IMR-90 (cell line): ENCODE results near the gene CNGB1. TPM values are rescaled to one million over a fixed set of nuclear protein-coding genes. Genes with fewer than 3 reads are reported as not detected.

Experiments
- ATAC-seq: fragments of 200-7000 bp; cut with Tn5 transposase; 2 replicates; pipeline ENCODE4 v1.9.1; 2020; ENCODE audit warnings: low read depth, mild to moderate bottlenecking, moderate library complexity
- BruUV-seq: library from RNA; stranded (reverse); fragments of 400-500 nt; replicated peaks from 2 replicates; lab custom pipeline; 2021; lab: Mats Ljungman, UMichigan
- CTCF ChIA-PET: fragments of 300-600 bp; formaldehyde crosslinking; extraction: SDS; loops from one replicate; lab custom pipeline; 2021; ENCODE audit warnings: antibody characterized with exemption; lab: Yijun Ruan, JAX
- POLR2A ChIA-PET: fragments of 300-600 bp; sonication (Branson Sonifier 250); formaldehyde crosslinking; loops from one replicate; lab custom pipeline; 2022; ENCODE audit warnings: antibody characterized with exemption; ENCODE audit not compliant: unreplicated experiment; lab: Charles Lee
- DNase-seq: peaks from one replicate; pipeline ENCODE4 v3.0.0; 2013
- H2AFZ ChIP-seq: replicated peaks from 2 replicates; pipeline ENCODE3; 2013; ENCODE audit warnings: low read length, mild to moderate bottlenecking; ENCODE audit not compliant: poor library complexity
- H2AK5ac ChIP-seq: 2 replicates; pipeline ENCODE4 v1.6.1; 2013; ENCODE audit warnings: low read depth, low read length, inconsistent platforms
- H2AK9ac ChIP-seq: replicated peaks from 2 replicates; pipeline ENCODE3; 2013; ENCODE audit warnings: mild to moderate bottlenecking, low read depth, low read length, moderate library complexity; ENCODE audit not compliant: poor library complexity
- H2BK120ac ChIP-seq: 2 replicates; pipeline ENCODE4 v1.6.1; 2013; ENCODE audit warnings: low read depth, low read length, inconsistent platforms
- H2BK15ac ChIP-seq: 3 replicates; pipeline ENCODE4 v1.6.1; 2013; ENCODE audit warnings: low read depth, low read length, inconsistent platforms
- H2BK20ac ChIP-seq: 2 replicates; pipeline ENCODE4 v1.6.1; 2013; ENCODE audit warnings: low read depth, mild to moderate bottlenecking, inconsistent platforms, low read length, moderate library complexity
- H2BK5ac ChIP-seq: 2 replicates; pipeline ENCODE4 v1.6.1; 2013; ENCODE audit warnings: mild to moderate bottlenecking, low read depth, low read length, inconsistent platforms; ENCODE audit not compliant: poor library complexity, severe bottlenecking
- H3K14ac ChIP-seq: replicated peaks from 2 replicates; pipeline ENCODE4 v1.6.1; 2013; ENCODE audit warnings: low read depth, low read length, inconsistent platforms
- H3K18ac ChIP-seq: 2 replicates; pipeline ENCODE4 v1.6.1; 2013; ENCODE audit warnings: low read depth, low read length, control low read depth
- H3K23ac ChIP-seq: 2 replicates; pipeline ENCODE4 v1.6.1; 2013; ENCODE audit warnings: low read depth, low read length, inconsistent platforms
- H3K27ac ChIP-seq: 2 replicates; pipeline ENCODE4 v1.5.1; 2013; ENCODE audit warnings: mild to moderate bottlenecking, control low read depth, low read length; ENCODE audit not compliant: insufficient read depth
- H3K27me3 ChIP-seq: 2 replicates; pipeline ENCODE4 v1.6.1; 2013; ENCODE audit warnings: low read length; ENCODE audit not compliant: control insufficient read depth, insufficient read depth
- H3K36me3 ChIP-seq: 2 replicates; pipeline ENCODE4 v1.6.1; 2013; ENCODE audit warnings: low read length, mixed read lengths; ENCODE audit not compliant: control insufficient read depth, insufficient read depth
- H3K4ac ChIP-seq: 2 replicates; pipeline ENCODE4 v1.6.1; 2013; ENCODE audit warnings: low read depth, low read length, inconsistent platforms
- H3K4me1 ChIP-seq: 2 replicates; pipeline ENCODE4 v1.6.1; 2013; ENCODE audit warnings: low read length, mixed read lengths; ENCODE audit not compliant: control insufficient read depth, insufficient read depth
- H3K4me2 ChIP-seq: 2 replicates; pipeline ENCODE4 v1.6.1; 2013; ENCODE audit warnings: low read depth, mild to moderate bottlenecking, control low read depth, low read length, moderate library complexity
- H3K4me3 ChIP-seq: 2 replicates; pipeline ENCODE4 v1.5.1; 2013; ENCODE audit warnings: low read depth, mild to moderate bottlenecking, control low read depth, low read length, moderate library complexity; ENCODE audit not compliant: insufficient read depth
- H3K56ac ChIP-seq: 2 replicates; pipeline ENCODE4 v1.6.1; 2013; ENCODE audit warnings: low read length, inconsistent platforms; ENCODE audit not compliant: insufficient read depth; ENCODE audit errors: extremely low read depth
- H3K79me1 ChIP-seq, 2 experiments: 2 replicates each; pipeline ENCODE4 v1.6.1; 2013; ENCODE audit warnings: low read length in 2 of 2, inconsistent platforms in 1 of 2, low read depth in 1 of 2
- H3K9ac ChIP-seq: 2 replicates; pipeline ENCODE4 v1.6.1; 2013; ENCODE audit warnings: low read depth, low read length, control low read depth
- H3K9me1 ChIP-seq: 2 replicates; pipeline ENCODE4 v1.6.1; 2013; ENCODE audit warnings: low read length, inconsistent platforms; ENCODE audit not compliant: insufficient read depth
- H3K9me3 ChIP-seq: 2 replicates; pipeline ENCODE4 v1.6.1; 2013; ENCODE audit warnings: low read length; ENCODE audit not compliant: control insufficient read depth, insufficient read depth
- H4K20me1 ChIP-seq: 2 replicates; pipeline ENCODE4 v1.6.1; 2013; ENCODE audit warnings: low read length, inconsistent platforms; ENCODE audit not compliant: insufficient read depth
- H4K5ac ChIP-seq: 2 replicates; pipeline ENCODE4 v1.6.1; 2013; ENCODE audit warnings: mild to moderate bottlenecking, low read depth, low read length, control low read depth
- H4K8ac ChIP-seq, 2 experiments: 2 replicates each; pipeline ENCODE4 v1.6.1; 2013; ENCODE audit warnings: low read depth in 2 of 2, low read length in 2 of 2, control low read depth in 1 of 2, inconsistent platforms in 1 of 2
- H4K91ac ChIP-seq: 2 replicates; pipeline ENCODE4 v1.6.1; 2013; ENCODE audit warnings: low read depth, low read length, inconsistent platforms; ENCODE audit not compliant: insufficient read depth
- BHLHE40 ChIP-seq: fragments of 150-350 bp; IDR thresholded peaks from 2 replicates; pipeline ENCODE4 v1.6.1; 2016; ENCODE audit warnings: mild to moderate bottlenecking, low read depth, low read length
- CEBPB ChIP-seq: IDR thresholded peaks from 2 replicates; pipeline ENCODE4 v1.6.1; 2012; ENCODE audit warnings: low read depth, low read length, improper control_type of control experiment
- CHD1 ChIP-seq: IDR thresholded peaks from 2 replicates; pipeline ENCODE4 v1.6.1; 2012; ENCODE audit warnings: low read depth, low read length, improper control_type of control experiment
- CTCF ChIP-seq: conservative IDR thresholded peaks from 2 replicates; pipeline ENCODE4 v1.5.1; 2012; ENCODE audit warnings: mild to moderate bottlenecking, low read depth, low read length, improper control_type of control experiment
- ELK1 ChIP-seq: fragments of 150-350 bp; IDR thresholded peaks from 2 replicates; pipeline ENCODE4 v1.6.1; 2016; ENCODE audit warnings: low read depth, mild to moderate bottlenecking, low read length, moderate library complexity, borderline replicate concordance
- MXI1 ChIP-seq: IDR thresholded peaks from 2 replicates; pipeline ENCODE4 v1.6.1; 2012; ENCODE audit warnings: low read depth, mild to moderate bottlenecking, low read length, moderate library complexity, borderline replicate concordance
- POLR2A ChIP-seq: IDR thresholded peaks from 2 replicates; pipeline ENCODE4 v1.6.1; 2012; ENCODE audit warnings: mild to moderate bottlenecking, low read depth, low read length
- RCOR1 ChIP-seq: IDR thresholded peaks from 2 replicates; pipeline ENCODE4 v1.6.1; 2012; ENCODE audit warnings: mild to moderate bottlenecking, low read length, improper control_type of control experiment; ENCODE audit not compliant: insufficient replicate concordance
- RFX5 ChIP-seq: IDR thresholded peaks from 2 replicates; pipeline ENCODE4 v1.8.0; 2012; ENCODE audit warnings: low read depth, mild to moderate bottlenecking, low read length, moderate library complexity
- USF2 ChIP-seq: fragments of 150-350 bp; IDR thresholded peaks from 2 replicates; pipeline ENCODE4 v1.6.1; 2017; ENCODE audit warnings: mild to moderate bottlenecking, antibody characterized with exemption, low read length, low read depth
- WGBS, 2 experiments: methylation state at CpG; one replicate each; pipeline versions ENCODE4 v1.1.5 to v1.1.7; 2013; ENCODE audit warnings: missing lambda C conversion rate in 2 of 2; ENCODE audit not compliant: insufficient read length in 1 of 2; ENCODE audit errors: extremely low coverage in 2 of 2; 5-methylcytosine and 5-hydroxymethylcytosine counted together
- dilution Hi-C: fragments of 300-500 bp; cut with HindIII; formaldehyde crosslinking; loops from one replicate; pipeline ENCODE4 v1.14.3; 2018; ENCODE audit warnings: low sequenced_read_pairs; ENCODE audit not compliant: unreplicated experiment
- in situ Hi-C: fragments of 300-500 bp; cut with MboI; formaldehyde crosslinking; loops from 3 replicates; pipeline ENCODE4 v1.14.3; 2019; ENCODE audit warnings: low sequenced_read_pairs, inconsistent platforms, mixed read lengths
- intact Hi-C: fragments of 100-400 bp; cut with micrococcal nuclease; formaldehyde crosslinking; loops from 2 replicates; pipeline ENCODE4 v1.10.0; 2022
- polyA plus RNA-seq, 3 experiments: library from polyadenylated mRNA; depleted of rRNA; stranded (reverse); fragments of >200 nt; gene quantifications; 2 replicates each; pipeline ENCODE4 v1.2.3, GENCODE V29; 2012; ENCODE audit warnings: low replicate concordance in 1 of 3
- total RNA-seq: library from RNA; depleted of rRNA; stranded (reverse); fragments of >200 nt; gene quantifications from 2 replicates; pipeline ENCODE4 v1.2.3, GENCODE V29; 2012

CNGB1 gene
- total and polyA plus RNA-seq, 2 of the 4 experiments (the other 2 are of a cell fraction): not detected

GRCh38 chr16:57971848-57972247, 920 bp upstream of the CNGB1 start:
- ATAC-seq (no peak), DNase-seq (no peak)
- TF ChIP-seq POLR2A: no peak
- TF ChIP-seq CEBPB: no peak
- TF ChIP-seq CTCF: no peak
- no peak for TF ChIP-seq USF2
- TF ChIP-seq MXI1: no peak
- TF ChIP-seq BHLHE40: no peak
- TF ChIP-seq CHD1: no peak
- TF ChIP-seq RFX5: no peak
- no peak for TF ChIP-seq RCOR1
- TF ChIP-seq ELK1: no peak
- dilution Hi-C loops: no loop called here
- Histone ChIP-seq H2BK5ac (no peak overlapping the region), H3K36me3 (no peaks in the 10 kb centered on the region), H3K23ac (no peak overlapping the region), H3K56ac (no peak overlapping the region), H4K91ac (no peak overlapping the region), H2BK15ac (no peak overlapping the region), H3K4ac (no peak overlapping the region), H4K5ac (no peak overlapping the region), H3K4me1 (no peaks in the 10 kb centered on the region; the same call in 1 of the 2 replicates), H3K9ac (no peak overlapping the region), H4K8ac (no peak overlapping the region), H2AK9ac (no peak overlapping the region), H3K14ac (no peak overlapping the region), H2BK120ac (no peak overlapping the region), H3K27me3 (peaks cover 51% of the 10 kb centered on the region), H3K18ac (no peak overlapping the region), H3K4me3 (no peak overlapping the region), H4K20me1 (no peaks in the 10 kb centered on the region), H2AFZ (no peak overlapping the region), H3K9me3 (peaks cover 2% of the 10 kb centered on the region; the same call in 1 of the 2 replicates), H3K9me1 (no peaks in the 10 kb centered on the region), H3K27ac (no peak overlapping the region), H3K79me1 (no peaks in the 10 kb centered on the region), H3K4me2 (no peak overlapping the region), H2BK20ac (no peak overlapping the region), H2AK5ac (no peak overlapping the region)
- POLR2A ChIA-PET: no interaction called here
- in situ Hi-C loops: no loop called here
- BruUV-seq: no TSS peak
- intact Hi-C loops: no loop called here
- CTCF ChIA-PET: no interaction called here
- 14% methylated on average over 1 of the region's 1 CpG; no CpG with 5 or more reads in 1 of the 2 experiments for WGBS, 2 experiments
